ENCODE results near the gene REXO1. TPM values are rescaled to one million over a fixed set of nuclear protein-coding genes. Genes with fewer than 3 reads are reported as not detected.
A peak's percentile ranks its signal among the peaks of the same experiment; 100 is the strongest.

REXO1 gene
- total and polyA plus RNA-seq, 2 of the 8 experiments (the other 6 are each of a cell fraction or from before 2014, with no cell fraction given), result 42.4 to 44.3 TPM

- Histone ChIP-seq H3K79me2 (ENCODE audit: control insufficient read depth in 1 of 2, insufficient read depth in 2 of 2, low read length in 2 of 2) (peaks cover 13 to 68% of the 10 kb centered on the region in 2 experiments; a peak in 3 of 4 replicates), H3K4me3 (ENCODE audit: extremely low read depth in 1 of 4, insufficient read depth in 2 of 4, low read depth in 3 of 4, low read length in 4 of 4) (peak overlapping the region; percentile 35 to 70 (median 42)), H2AK5ac (ENCODE audit: low read depth, low read length) (peak overlapping the region; percentile 75; the same call in 1 of the 2 replicates), H3K9me3 (ENCODE audit: insufficient read depth in 2 of 2, low read depth in 1 of 2, low read length in 1 of 2) (no peaks in the 10 kb centered on the region), H3K4ac (replicated peaks; ENCODE audit: insufficient read length, low read depth, low read length) (no peak overlapping the region), H3K23me2 (ENCODE audit: low read depth, low read length) (peaks cover 11% of the 10 kb centered on the region; the same call in 1 of the 2 replicates), H2BK15ac (ENCODE audit: low read length) (peak overlapping the region; percentile 92; the same call in 1 of the 2 replicates), H2BK20ac (ENCODE audit: low read length) (no peak overlapping the region), H3K27me3 (replicated peaks in 1 of 4; ENCODE audit: control insufficient read depth in 3 of 4, extremely low read depth in 1 of 4, insufficient read depth in 3 of 4, low read length in 3 of 4) (peaks cover 0 to 10% (median 5%) of the 10 kb centered on the region in 4 experiments; a peak in 5 of 7 replicates), H4K91ac (replicated peaks; ENCODE audit: insufficient read length, low read length) (peak overlapping the region; percentile 85), H3K18ac (ENCODE audit: extremely low read depth, low read length) (peak overlapping the region; percentile 78), H3K27ac (ENCODE audit: low read depth, low read length) (no peak overlapping the region), H3K4me2 (ENCODE audit: insufficient read depth in 1 of 2, low read depth in 2 of 2, low read length in 2 of 2) (peak overlapping the region; percentile 67 to 95), H2AFZ (ENCODE audit: low read length) (no peak overlapping the region), H3K9ac (replicated peaks in 1 of 4; ENCODE audit: extremely low read depth in 1 of 4, low read depth in 3 of 4, low read length in 3 of 4) (peak overlapping the region in 3 of 4 experiments; percentile 13 to 45 (median 31); a peak in 4 of 7 replicates), H3K4me1 (replicated peaks in 1 of 4; ENCODE audit: control insufficient read depth in 3 of 4, insufficient read depth in 4 of 4, low read length in 3 of 4) (peaks cover 0 to 74% (median 59%) of the 10 kb centered on the region in 4 experiments; a peak in 6 of 7 replicates), H3K56ac (replicated peaks; ENCODE audit: insufficient read length, low read depth, low read length) (no peak overlapping the region), H3K79me1 (ENCODE audit: low read depth, low read length) (peaks cover 19% of the 10 kb centered on the region), H4K8ac (ENCODE audit: extremely low read depth, insufficient read depth, low read length) (peak overlapping the region; percentile 75), H3K36me3 (ENCODE audit: control insufficient read depth in 2 of 4, insufficient read depth in 4 of 4, low read length in 3 of 4) (no peaks in the 10 kb centered on the region), H2BK5ac (ENCODE audit: low read depth, low read length) (peak overlapping the region; percentile 71; the same call in 1 of the 2 replicates), H3K23ac (ENCODE audit: insufficient read length) (no peak overlapping the region), H4K20me1 (replicated peaks in 1 of 2; ENCODE audit: control insufficient read depth in 1 of 2, insufficient read depth in 2 of 2, low read length in 2 of 2) (peaks cover 42 to 49% of the 10 kb centered on the region in 2 experiments), H2BK12ac (ENCODE audit: low read depth, low read length) (0 out of 2 replicates have a peak overlapping the region, but pooled peaks have one; percentile 50), H3K14ac (ENCODE audit: insufficient read length) (no peak overlapping the region), H2BK120ac (replicated peaks; ENCODE audit: low read depth, low read length) (no peak overlapping the region), H4K5ac (ENCODE audit: insufficient read length, low read depth, low read length) (peak overlapping the region; percentile 20)
- FAIRE-seq, result no peak
- CTCF ChIA-PET (ENCODE audit: partially characterized antibody), result interaction anchor here (0.6 to 2.5 kb wide), 15 partner anchors 7 to 617 kb away, joined by 3 to 18 read pairs (median 5); partner anchors contain the start of gene REXO1
- 7% methylated on average over 21 of the region's 73 CpGs; no CpG with 5 or more reads in 1 of the 2 experiments for WGBS, 2 experiments (ENCODE audit: extremely low coverage in 1 of 2, insufficient coverage in 1 of 2, insufficient read length in 1 of 2, insufficient replicate concordance in 2 of 2, low coverage in 1 of 2, low lambda C conversion rate in 2 of 2, missing lambda C conversion rate in 1 of 2)
- POLR2A ChIA-PET (ENCODE audit: partially characterized antibody), result interaction anchor here (0.6 to 1.6 kb wide), 4 partner anchors 19 to 588 kb away, joined by 3 to 4 read pairs (median 4); partner anchors contain the start of gene CIRBP
- DNase-seq (ENCODE audit: low read depth in 1 of 2, low spot score in 2 of 2), result peak in 1 of 2 experiments; percentile 76
- TF ChIP-seq USF2 (IDR thresholded peaks at IDR 0.05; ENCODE audit: low read length), result no peak
- no peak for TF ChIP-seq CBX5 (IDR thresholded peaks at IDR 0.05; ENCODE audit: low read depth, low read length)
These were observed 8.7 kb upstream of the REXO1 start for GRCh38 chr19:1856698-1857603.

All from H1 (cell line).